ENCODE data around the gene CCT8. TPM values are rescaled to one million over a fixed set of nuclear protein-coding genes. Genes with fewer than 3 reads are reported as not detected.
A peak's percentile ranks its signal among the peaks of the same experiment; 100 is the strongest.

Gene CCT8
- total and polyA plus RNA-seq, 9 of the 15 experiments (the other 6 are each of a cell fraction or from before 2014, with no cell fraction given), result 451 to 1,153 (median 677) TPM

DNA sequence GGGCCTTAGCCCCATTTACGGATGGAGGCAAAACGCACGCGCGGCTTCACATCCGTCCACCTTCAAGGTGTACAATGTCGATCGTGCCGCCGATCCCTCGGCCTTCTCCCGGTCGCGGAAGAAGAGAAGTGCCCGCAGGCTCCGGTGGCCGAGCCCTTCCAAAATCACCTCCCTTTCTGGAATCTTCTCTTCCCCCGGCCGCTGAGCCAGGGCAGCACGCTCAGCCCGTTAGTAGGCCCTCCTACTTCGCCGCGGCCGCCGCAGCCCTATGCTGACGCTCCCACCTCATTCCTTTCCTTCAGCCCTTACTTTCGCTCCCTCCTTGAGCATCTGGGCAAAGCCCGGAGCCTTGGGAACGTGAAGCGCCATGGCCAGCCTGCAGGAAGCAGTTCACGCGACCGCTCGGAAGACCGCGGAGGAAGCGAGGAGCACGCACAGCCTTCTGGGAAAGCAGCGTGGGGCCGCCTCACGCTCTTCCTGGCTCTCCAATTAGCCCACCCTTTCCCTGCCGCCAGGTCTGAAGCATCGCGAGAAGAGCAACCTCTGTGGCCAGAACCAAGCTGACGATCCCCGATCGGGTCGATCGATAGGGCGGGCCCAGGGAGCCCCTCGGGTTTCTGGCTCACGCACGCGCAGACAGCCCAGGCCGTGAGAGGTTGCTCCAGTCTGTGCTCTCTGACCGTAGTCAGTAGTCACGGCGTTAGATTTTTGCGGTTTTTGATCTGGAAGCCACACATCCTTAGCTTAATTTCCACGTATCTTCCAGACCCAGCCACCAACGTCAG, at the start of gene CCT8 (continued):
- TF ChIP-seq, protein P1, sequence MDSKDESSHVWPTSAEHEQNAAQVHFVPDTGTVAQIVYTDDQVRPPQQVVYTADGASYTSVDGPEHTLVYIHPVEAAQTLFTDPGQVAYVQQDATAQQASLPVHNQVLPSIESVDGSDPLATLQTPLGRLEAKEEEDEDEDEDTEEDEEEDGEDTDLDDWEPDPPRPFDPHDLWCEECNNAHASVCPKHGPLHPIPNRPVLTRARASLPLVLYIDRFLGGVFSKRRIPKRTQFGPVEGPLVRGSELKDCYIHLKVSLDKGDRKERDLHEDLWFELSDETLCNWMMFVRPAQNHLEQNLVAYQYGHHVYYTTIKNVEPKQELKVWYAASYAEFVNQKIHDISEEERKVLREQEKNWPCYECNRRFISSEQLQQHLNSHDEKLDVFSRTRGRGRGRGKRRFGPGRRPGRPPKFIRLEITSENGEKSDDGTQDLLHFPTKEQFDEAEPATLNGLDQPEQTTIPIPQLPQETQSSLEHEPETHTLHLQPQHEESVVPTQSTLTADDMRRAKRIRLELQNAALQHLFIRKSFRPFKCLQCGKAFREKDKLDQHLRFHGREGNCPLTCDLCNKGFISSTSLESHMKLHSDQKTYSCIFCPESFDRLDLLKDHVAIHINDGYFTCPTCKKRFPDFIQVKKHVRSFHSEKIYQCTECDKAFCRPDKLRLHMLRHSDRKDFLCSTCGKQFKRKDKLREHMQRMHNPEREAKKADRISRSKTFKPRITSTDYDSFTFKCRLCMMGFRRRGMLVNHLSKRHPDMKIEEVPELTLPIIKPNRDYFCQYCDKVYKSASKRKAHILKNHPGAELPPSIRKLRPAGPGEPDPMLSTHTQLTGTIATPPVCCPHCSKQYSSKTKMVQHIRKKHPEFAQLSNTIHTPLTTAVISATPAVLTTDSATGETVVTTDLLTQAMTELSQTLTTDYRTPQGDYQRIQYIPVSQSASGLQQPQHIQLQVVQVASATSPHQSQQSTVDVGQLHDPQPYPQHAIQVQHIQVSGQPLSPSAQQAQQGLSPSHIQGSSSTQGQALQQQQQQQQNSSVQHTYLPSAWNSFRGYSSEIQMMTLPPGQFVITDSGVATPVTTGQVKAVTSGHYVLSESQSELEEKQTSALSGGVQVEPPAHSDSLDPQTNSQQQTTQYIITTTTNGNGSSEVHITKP (IDR thresholded peaks at IDR 0.05; ENCODE audit: partially characterized antibody), result no peak
- TF ChIP-seq PPARD (CRISPR knock-in tag; IDR thresholded peaks at IDR 0.05) (no peak), ZNF121 (CRISPR knock-in tag; conservative IDR thresholded peaks at IDR 0.05) (no peak), PHF21A (IDR thresholded peaks at IDR 0.05; ENCODE audit: borderline replicate concordance, low read depth) (no peak), RFX1 (IDR thresholded peaks at IDR 0.05) (no peak), HMG20A (CRISPR knock-in tag; conservative IDR thresholded peaks at IDR 0.05) (no peak), ZBED1 (IDR thresholded peaks at IDR 0.05) (no peak; the same call in 1 of the 2 replicates), RAD21 (CRISPR knock-in tag; conservative IDR thresholded peaks at IDR 0.05 in 1 of 2, IDR thresholded peaks at IDR 0.05 in 1 of 2) (no peak), ZKSCAN1 (IDR thresholded peaks at IDR 0.05; ENCODE audit: low read depth, low read length) (peak; percentile 54; the same call in 1 of the 2 replicates), ZNF24 (IDR thresholded peaks at IDR 0.05) (no peak), MTF1 (CRISPR knock-in tag; IDR thresholded peaks at IDR 0.05; ENCODE audit: borderline replicate concordance) (no peak), EP300 (IDR thresholded peaks at IDR 0.05; ENCODE audit: low read length) (no peak), LEF1 (IDR thresholded peaks at IDR 0.05) (no peak), ZNF282 (CRISPR knock-in tag; IDR thresholded peaks at IDR 0.05) (no peak), RHOXF2B (CRISPR knock-in tag; conservative IDR thresholded peaks at IDR 0.05) (0 out of 2 replicates have a peak, but pooled peaks have one; percentile 39), BDP1 (IDR thresholded peaks at IDR 0.05; ENCODE audit: insufficient read depth, insufficient read length) (no peak), HMG20B (CRISPR knock-in tag; IDR thresholded peaks at IDR 0.05) (no peak)
- TF ChIP-seq, protein P2, sequence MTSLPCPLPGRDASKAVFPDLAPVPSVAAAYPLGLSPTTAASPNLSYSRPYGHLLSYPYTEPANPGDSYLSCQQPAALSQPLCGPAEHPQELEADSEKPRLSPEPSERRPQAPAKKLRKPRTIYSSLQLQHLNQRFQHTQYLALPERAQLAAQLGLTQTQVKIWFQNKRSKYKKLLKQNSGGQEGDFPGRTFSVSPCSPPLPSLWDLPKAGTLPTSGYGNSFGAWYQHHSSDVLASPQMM (CRISPR knock-in tag; IDR thresholded peaks at IDR 0.05), result no peak
- TF ChIP-seq, protein P3, sequence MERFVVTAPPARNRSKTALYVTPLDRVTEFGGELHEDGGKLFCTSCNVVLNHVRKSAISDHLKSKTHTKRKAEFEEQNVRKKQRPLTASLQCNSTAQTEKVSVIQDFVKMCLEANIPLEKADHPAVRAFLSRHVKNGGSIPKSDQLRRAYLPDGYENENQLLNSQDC (CRISPR knock-in tag; IDR thresholded peaks at IDR 0.05), result peak; percentile 52

Measured in K562 (cell line).